Activated CD4-positive, alpha-beta memory T cell treated with anti-CD3 and anti-CD28 coated beads, Interleukin-2, amount 10 ng/mL, durations not matched to agents 7 days and 5 days (primary cell): ENCODE data around the gene MMADHC. TPM values are rescaled to one million over a fixed set of nuclear protein-coding genes. Genes with fewer than 3 reads are reported as not detected.

ENCODE experiments used
- CTCF ChIA-PET: fragments of 350-600 bp; sonication (Branson Sonifier 250); formaldehyde crosslinking; loops from one replicate; lab custom pipeline; 2021; ENCODE audit warnings: antibody characterized with exemption, inconsistent platforms; lab: Charles Lee
- POLR2A ChIA-PET: fragments of 350-600 bp; sonication (Branson Sonifier 250); formaldehyde crosslinking; loops from one replicate; lab custom pipeline; 2021; ENCODE audit warnings: antibody characterized with exemption; lab: Charles Lee
- DNase-seq: peaks from one replicate; pipeline ENCODE4 v3.0.0-alpha.2; 2020
- H3K27ac Mint-ChIP-seq: one replicate; pipeline ENCODE4 v1.8.0; 2021; ENCODE audit warnings: mild to moderate bottlenecking, mixed read lengths
- H3K27me3 Mint-ChIP-seq: one replicate; pipeline ENCODE4 v1.8.0; 2021; ENCODE audit warnings: mixed read lengths
- H3K36me3 Mint-ChIP-seq: one replicate; pipeline ENCODE4 v1.8.0; 2021; ENCODE audit warnings: low read depth, mixed read lengths
- H3K4me1 Mint-ChIP-seq: one replicate; pipeline ENCODE4 v1.8.0; 2021; ENCODE audit warnings: mixed read lengths
- H3K4me3 Mint-ChIP-seq: one replicate; pipeline ENCODE4 v1.8.0; 2021; ENCODE audit warnings: mild to moderate bottlenecking, mixed read lengths
- H3K9me3 Mint-ChIP-seq: one replicate; pipeline ENCODE4 v1.8.0; 2021; ENCODE audit warnings: mixed read lengths
- total RNA-seq, 2 experiments: library from RNA; stranded (reverse); gene quantifications; one replicate each; pipeline ENCODE4 v1.2.3, GENCODE V29; 2021

MMADHC gene
- total RNA-seq, 2 experiments from 2014 or later: 112 to 113 TPM

GRCh38 chr2:149611100-149611820 is 23.7 kb upstream of the MMADHC start:
- Mint-ChIP-seq H3K36me3 (no peaks in the 10 kb centered on the region), H3K27ac (no peak overlapping the region), H3K9me3 (no peaks in the 10 kb centered on the region), H3K27me3 (peaks cover 2% of the 10 kb centered on the region), H3K4me3 (no peak overlapping the region), H3K4me1 (no peaks in the 10 kb centered on the region)
- POLR2A ChIA-PET: no interaction called here
- DNase-seq: no peak
- CTCF ChIA-PET: no interaction called here

DNA sequence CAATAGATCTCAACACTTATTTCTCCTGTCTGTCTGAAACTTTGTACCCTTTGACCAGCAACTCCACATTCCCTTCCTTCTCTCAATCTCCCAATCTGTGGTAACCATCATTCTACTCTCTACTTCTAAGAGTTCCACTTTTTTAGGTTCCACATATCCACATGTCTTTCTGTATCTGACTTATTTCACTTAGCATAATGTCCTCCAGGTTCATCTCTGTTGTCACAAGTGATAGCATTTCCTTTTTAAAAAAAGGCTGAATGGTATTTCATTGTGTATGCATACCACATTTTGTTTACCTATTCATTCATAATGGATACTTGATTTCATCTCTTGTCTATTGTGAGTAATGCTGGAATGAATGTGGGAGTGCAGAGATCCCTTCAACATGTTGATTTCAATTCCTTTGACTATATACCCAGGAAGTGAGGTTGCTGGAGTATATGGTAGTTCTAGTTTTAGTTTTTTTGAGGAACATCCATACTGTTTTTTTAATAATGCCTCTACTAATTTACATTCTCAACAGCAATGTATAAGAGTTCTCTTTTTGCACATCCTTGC is 18.8 kb upstream of the MMADHC start:
- H3K9me3 Mint-ChIP-seq: no peaks in the 10 kb centered on the region
- ChIA-PET CTCF (no interaction called here), POLR2A (no interaction called here)
- H3K27ac Mint-ChIP-seq: no peak overlapping the region
- peaks cover 2% of the 10 kb centered on the region for H3K27me3 Mint-ChIP-seq
- no peak for DNase-seq
- H3K4me3 Mint-ChIP-seq: no peak overlapping the region
- no peaks in the 10 kb centered on the region for H3K36me3 Mint-ChIP-seq
- peaks cover 7% of the 10 kb centered on the region for H3K4me1 Mint-ChIP-seq

- Mint-ChIP-seq H3K9me3 (no peaks in the 10 kb centered on the region), H3K27ac (no peak overlapping the region), H3K36me3 (no peaks in the 10 kb centered on the region), H3K4me1 (peaks cover 10% of the 10 kb centered on the region), H3K27me3 (no peaks in the 10 kb centered on the region), H3K4me3 (no peak overlapping the region)
- ChIA-PET POLR2A (interaction anchor here (1.1 kb wide), 1 partner anchor 16 kb away, joined by 5 read pairs; no protein-coding TSS in a partner anchor), CTCF (interaction anchor here (0.9 kb wide), 1 partner anchor 34 kb away, joined by 3 read pairs; no protein-coding TSS in a partner anchor)
- no peak for DNase-seq
Measured at GRCh38 chr2:149603248-149603647, 15.7 kb upstream of the MMADHC start.

GRCh38 chr2:149601141-149601796 is 13.7 kb upstream of the MMADHC start:
- CTCF ChIA-PET: interaction anchor here (0.7 kb wide), 1 partner anchor 1636 kb away, joined by 3 read pairs; no protein-coding TSS in a partner anchor
- Mint-ChIP-seq H3K4me1 (peaks cover 23% of the 10 kb centered on the region), H3K36me3 (no peaks in the 10 kb centered on the region), H3K9me3 (no peaks in the 10 kb centered on the region), H3K27me3 (no peaks in the 10 kb centered on the region), H3K27ac (no peak overlapping the region), H3K4me3 (no peak overlapping the region)
- POLR2A ChIA-PET: no interaction called here
- DNase-seq: no peak

DNA sequence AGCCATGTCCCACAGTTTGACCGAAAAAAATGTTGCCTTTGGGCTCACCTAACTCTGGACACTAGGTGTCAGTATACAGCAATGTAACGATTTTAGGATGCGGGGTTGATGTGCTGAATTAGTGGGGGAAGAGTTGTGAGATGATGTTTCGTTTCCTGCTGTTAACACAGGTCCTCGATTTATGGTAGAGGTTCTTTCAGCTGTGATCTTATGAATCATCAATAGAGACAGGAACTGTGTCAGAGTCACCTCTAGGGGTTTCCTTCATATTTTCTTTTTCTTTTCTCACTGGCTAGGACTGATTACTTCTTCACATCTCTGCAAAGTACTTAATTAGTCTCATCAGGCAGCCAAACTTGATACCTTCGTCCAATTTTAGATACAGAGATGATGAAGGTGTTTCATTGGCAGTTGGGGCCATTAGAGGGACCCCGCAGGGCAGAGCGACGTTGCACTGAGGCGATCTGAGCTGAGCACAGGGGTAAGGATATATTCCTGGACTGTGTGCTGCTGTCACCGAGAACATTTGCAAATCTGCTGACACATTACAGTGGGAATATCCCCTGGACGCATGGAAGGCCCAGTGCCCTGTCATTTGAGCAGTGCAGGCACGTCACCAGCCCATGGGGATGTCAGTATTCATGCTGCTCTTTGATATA is 10.2 kb upstream of the MMADHC start:
- H3K36me3 Mint-ChIP-seq: no peaks in the 10 kb centered on the region
- H3K27ac Mint-ChIP-seq: no peak overlapping the region
- H3K27me3 Mint-ChIP-seq: peaks cover 4% of the 10 kb centered on the region
- H3K9me3 Mint-ChIP-seq: no peaks in the 10 kb centered on the region
- H3K4me3 Mint-ChIP-seq: peak overlapping the region; percentile 1
- CTCF ChIA-PET: interaction anchor here (0.6 to 2.8 kb wide), 6 partner anchors 9 to 890 kb away, joined by 3 to 16 read pairs (median 4); partner anchors contain the start of gene MMADHC
- POLR2A ChIA-PET: interaction anchor here (1.4 kb wide), 1 partner anchor 11 kb away, joined by 11 read pairs; the partner anchor contains the start of gene MMADHC
- peak; percentile 50 for DNase-seq
- H3K4me1 Mint-ChIP-seq: peaks cover 24% of the 10 kb centered on the region

DNA sequence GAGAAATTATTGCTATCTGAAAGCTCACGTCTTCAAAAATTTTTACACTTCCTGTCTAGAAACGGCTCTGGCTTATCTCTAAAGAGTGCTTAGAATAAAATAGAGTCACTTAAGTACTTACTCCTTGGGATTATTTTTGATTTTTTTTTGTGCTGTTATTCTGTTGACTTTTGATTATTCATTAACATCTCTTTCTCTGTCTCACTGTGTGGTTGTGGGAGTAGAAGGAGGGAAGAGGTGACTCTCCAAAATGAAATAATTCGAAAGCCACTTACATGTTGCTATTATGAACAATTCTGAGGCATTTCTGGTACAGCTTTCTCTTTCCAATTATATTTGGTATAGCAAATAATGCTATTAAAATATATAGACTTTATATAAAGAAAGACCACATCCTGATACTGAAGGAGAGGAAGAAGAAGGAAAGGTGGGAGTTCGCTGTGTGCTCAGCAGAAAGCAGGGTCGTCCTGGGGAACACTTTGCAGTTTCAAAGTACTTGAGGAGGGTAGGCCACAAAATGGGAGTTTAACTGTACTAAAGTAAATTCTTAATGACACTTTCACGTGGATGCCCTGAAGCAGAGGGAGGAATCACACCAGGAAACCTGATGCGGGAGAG is 9.6 kb upstream of the MMADHC start:
- Mint-ChIP-seq H3K9me3 (no peaks in the 10 kb centered on the region), H3K27me3 (peaks cover 7% of the 10 kb centered on the region), H3K4me1 (peaks cover 24% of the 10 kb centered on the region), H3K36me3 (no peaks in the 10 kb centered on the region), H3K4me3 (peak overlapping the region; percentile 1), H3K27ac (no peak overlapping the region)
- POLR2A ChIA-PET: interaction anchor here (1.4 kb wide), 1 partner anchor 10 kb away, joined by 11 read pairs; the partner anchor contains the start of gene MMADHC
- DNase-seq: no peak
- CTCF ChIA-PET: interaction anchor here (0.6 to 2.8 kb wide), 6 partner anchors 8 to 1454 kb away, joined by 3 to 16 read pairs (median 4); partner anchors contain the start of gene MMADHC

DNA sequence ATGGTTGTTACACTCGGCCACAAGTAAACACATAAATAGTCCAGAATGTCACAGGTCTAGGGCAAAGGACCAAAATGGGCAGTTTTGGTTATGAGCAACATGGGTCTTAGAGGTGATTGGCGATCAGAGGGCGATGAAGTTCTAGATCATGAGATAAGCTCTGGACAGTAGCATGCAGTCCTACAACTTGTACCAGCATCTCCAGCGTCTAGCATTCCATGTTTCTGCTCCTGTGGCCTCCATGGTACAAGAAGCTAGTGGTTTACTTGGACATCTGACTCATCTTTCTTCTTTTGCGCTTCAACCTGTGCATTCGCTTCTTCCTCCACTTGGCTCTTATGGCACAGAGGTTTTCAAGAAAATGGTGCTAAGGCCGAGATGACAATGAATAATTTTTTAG is 8.9 kb upstream of the MMADHC start:
- no peak overlapping the region for H3K27ac Mint-ChIP-seq
- H3K27me3 Mint-ChIP-seq: peaks cover 11% of the 10 kb centered on the region
- H3K9me3 Mint-ChIP-seq: no peaks in the 10 kb centered on the region
- no peak for DNase-seq
- CTCF ChIA-PET: interaction anchor here (1.0 to 2.8 kb wide), 2 partner anchors 10 to 1455 kb away, joined by 3 to 16 read pairs; partner anchors contain the start of gene MMADHC
- H3K36me3 Mint-ChIP-seq: no peaks in the 10 kb centered on the region
- POLR2A ChIA-PET: no interaction called here
- H3K4me1 Mint-ChIP-seq: peaks cover 19% of the 10 kb centered on the region
- H3K4me3 Mint-ChIP-seq: no peak overlapping the region

DNA sequence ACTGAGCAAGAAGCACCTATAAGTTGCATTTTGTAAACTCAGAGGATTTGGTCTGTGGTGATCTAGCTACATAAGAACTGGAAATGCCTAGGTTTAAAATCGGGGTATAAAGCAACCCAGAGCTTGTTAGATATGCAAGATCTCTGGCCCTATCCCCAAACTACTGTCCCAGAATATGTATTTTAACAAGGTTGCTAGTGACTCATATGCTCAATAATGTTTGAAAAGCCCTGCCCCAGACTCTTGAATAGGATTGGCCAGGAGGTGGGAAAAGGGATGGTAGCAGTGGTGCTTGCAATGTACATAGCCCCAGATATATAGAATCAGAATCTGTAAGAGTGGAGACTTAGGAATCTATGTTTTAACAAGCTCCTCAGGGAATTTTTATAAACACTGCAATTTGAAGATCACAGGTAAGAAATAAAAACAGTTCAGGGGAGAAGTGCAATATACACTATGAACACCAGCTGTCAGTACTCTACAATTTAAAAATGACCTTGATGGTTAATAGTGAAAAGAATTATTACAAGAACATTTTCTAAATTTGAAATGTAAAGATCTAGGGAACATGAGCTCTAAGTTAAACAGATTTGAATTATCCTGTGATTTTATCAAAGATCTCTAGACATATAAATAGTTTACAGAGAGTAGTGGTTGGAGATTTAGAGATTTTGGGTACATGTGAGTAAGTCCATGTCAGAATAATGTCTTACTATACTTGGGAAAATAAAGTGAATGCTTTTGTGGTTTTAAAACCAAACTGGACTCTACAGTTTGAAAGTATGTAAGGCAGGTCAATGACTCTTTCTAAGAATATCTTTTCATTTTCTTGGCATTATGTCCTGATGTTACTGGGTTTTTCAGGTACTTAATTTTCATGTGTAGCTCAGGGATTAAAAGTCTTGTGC is 7.7 kb upstream of the MMADHC start:
- ChIA-PET POLR2A (no interaction called here), CTCF (interaction anchor here (1.3 kb wide), 1 partner anchor 1456 kb away, joined by 3 read pairs; no protein-coding TSS in a partner anchor)
- Mint-ChIP-seq H3K9me3 (no peaks in the 10 kb centered on the region), H3K27me3 (peaks cover 11% of the 10 kb centered on the region), H3K4me3 (no peak overlapping the region), H3K36me3 (no peaks in the 10 kb centered on the region), H3K4me1 (peaks cover 15% of the 10 kb centered on the region), H3K27ac (no peak overlapping the region)
- no peak for DNase-seq

DNA sequence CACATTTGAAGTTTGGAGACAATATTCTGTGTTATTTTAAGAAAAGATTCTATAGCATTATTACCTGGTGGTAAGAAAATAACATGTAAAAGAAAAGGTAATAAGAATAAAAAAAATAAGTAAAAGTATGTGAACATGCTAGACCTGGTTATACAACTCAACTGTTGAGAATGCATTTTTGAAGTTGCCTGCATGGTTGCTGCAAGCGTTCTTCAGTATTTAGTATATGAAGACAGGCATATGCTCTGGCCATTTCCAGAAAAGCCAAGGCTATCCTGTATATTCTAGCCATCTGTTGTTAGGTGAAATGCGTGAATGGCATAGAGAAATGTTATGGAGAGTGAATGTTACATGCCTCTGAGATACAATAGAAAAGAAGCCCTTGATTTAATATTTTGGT is 6.8 kb upstream of the MMADHC start:
- DNase-seq: no peak
- POLR2A ChIA-PET: no interaction called here
- no peaks in the 10 kb centered on the region for H3K36me3 Mint-ChIP-seq
- no peak overlapping the region for H3K4me3 Mint-ChIP-seq
- H3K4me1 Mint-ChIP-seq: peaks cover 15% of the 10 kb centered on the region
- H3K27me3 Mint-ChIP-seq: peaks cover 14% of the 10 kb centered on the region
- H3K9me3 Mint-ChIP-seq: no peaks in the 10 kb centered on the region
- no peak overlapping the region for H3K27ac Mint-ChIP-seq
- CTCF ChIA-PET: interaction anchor here (0.7 to 1.3 kb wide), 2 partner anchors 219 to 1457 kb away, joined by 3 read pairs; no protein-coding TSS in a partner anchor

- Mint-ChIP-seq H3K36me3 (peaks cover 36% of the 10 kb centered on the region), H3K27ac (peak overlapping the region; percentile 98), H3K9me3 (no peaks in the 10 kb centered on the region), H3K27me3 (peaks cover 14% of the 10 kb centered on the region), H3K4me1 (peaks cover 35% of the 10 kb centered on the region), H3K4me3 (peak overlapping the region; percentile 82)
- ChIA-PET POLR2A (interaction anchor here (1.1 to 2.6 kb wide), 7 partner anchors 10 to 1702 kb away, joined by 3 to 20 read pairs (median 12); partner anchors contain the start of genes NMI and RBM43), CTCF (interaction anchor here (0.9 to 2.5 kb wide), 2 partner anchors 10 to 27 kb away, joined by 3 to 16 read pairs; no protein-coding TSS in a partner anchor)
- DNase-seq: no peak
Measured at GRCh38 chr2:149587950-149588487, 444 bp upstream of the MMADHC start.

DNA sequence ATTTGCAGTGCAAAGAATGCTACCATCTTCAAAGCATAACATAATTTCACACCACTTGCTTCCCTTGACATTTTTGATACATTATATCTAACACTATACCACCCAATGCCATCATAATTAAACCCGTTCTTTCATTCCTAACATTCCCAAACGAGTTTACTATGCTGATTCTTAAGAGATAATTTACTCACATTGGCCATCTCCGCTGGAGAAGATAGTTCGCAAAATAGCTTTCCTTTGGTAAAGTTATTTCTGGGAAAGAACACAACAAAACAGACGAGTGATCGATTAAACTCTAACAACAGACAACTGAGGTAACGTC is 716 bp downstream of the MMADHC start:
- Mint-ChIP-seq H3K9me3 (no peaks in the 10 kb centered on the region), H3K4me3 (peak overlapping the region; percentile 82), H3K4me1 (peaks cover 44% of the 10 kb centered on the region), H3K36me3 (peaks cover 46% of the 10 kb centered on the region), H3K27ac (peak overlapping the region; percentile 98), H3K27me3 (peaks cover 8% of the 10 kb centered on the region)
- ChIA-PET CTCF (interaction anchor here (0.8 to 2.5 kb wide), 3 partner anchors 11 to 570 kb away, joined by 3 to 16 read pairs (median 5); no protein-coding TSS in a partner anchor), POLR2A (interaction anchor here (1.0 to 2.6 kb wide), 11 partner anchors 9 to 1703 kb away, joined by 3 to 20 read pairs (median 9); partner anchors contain the start of genes NMI and RBM43)
- no peak for DNase-seq
